ENCODE measurements around the gene BACH1. TPM values are rescaled to one million over a fixed set of nuclear protein-coding genes. Genes with fewer than 3 reads are reported as not detected.

The BACH1 gene
- total and polyA plus RNA-seq, 2 of the 8 experiments (the other 6 are each of a cell fraction or from before 2014, with no cell fraction given): 6.9 to 50.7 TPM

DNA sequence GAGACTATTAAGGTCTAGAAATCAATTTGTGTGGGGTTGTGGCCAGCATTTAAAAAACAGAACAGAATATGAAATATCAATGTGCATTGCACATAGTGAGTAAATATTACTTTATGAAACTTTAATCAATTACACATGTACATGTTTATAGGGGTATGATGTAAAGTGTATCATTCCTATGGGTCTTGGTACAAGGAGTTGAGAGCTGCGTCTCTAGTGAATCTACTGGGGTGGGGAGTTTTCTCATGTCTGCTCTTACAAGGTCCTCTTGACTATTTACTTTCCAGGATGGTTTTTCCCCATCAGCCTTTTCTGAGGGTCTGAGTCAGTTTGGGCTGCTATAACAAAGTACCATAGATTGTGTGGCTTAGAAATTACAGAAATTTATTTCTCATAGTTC is 75.8 kb downstream of the BACH1 start (continued):
- TF ChIP-seq, protein P1, sequence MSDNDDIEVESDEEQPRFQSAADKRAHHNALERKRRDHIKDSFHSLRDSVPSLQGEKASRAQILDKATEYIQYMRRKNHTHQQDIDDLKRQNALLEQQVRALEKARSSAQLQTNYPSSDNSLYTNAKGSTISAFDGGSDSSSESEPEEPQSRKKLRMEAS (IDR thresholded peaks at IDR 0.05): no peak
- no peak for TF ChIP-seq HDAC6 (IDR thresholded peaks at IDR 0.05; ENCODE audit: low read depth, low read length)
- TF ChIP-seq, protein P2, sequence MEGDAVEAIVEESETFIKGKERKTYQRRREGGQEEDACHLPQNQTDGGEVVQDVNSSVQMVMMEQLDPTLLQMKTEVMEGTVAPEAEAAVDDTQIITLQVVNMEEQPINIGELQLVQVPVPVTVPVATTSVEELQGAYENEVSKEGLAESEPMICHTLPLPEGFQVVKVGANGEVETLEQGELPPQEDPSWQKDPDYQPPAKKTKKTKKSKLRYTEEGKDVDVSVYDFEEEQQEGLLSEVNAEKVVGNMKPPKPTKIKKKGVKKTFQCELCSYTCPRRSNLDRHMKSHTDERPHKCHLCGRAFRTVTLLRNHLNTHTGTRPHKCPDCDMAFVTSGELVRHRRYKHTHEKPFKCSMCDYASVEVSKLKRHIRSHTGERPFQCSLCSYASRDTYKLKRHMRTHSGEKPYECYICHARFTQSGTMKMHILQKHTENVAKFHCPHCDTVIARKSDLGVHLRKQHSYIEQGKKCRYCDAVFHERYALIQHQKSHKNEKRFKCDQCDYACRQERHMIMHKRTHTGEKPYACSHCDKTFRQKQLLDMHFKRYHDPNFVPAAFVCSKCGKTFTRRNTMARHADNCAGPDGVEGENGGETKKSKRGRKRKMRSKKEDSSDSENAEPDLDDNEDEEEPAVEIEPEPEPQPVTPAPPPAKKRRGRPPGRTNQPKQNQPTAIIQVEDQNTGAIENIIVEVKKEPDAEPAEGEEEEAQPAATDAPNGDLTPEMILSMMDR (IDR thresholded peaks at IDR 0.05; ENCODE audit: control extremely low read depth in 1 of 3, insufficient read depth in 1 of 3, low read depth in 1 of 3, low read length in 3 of 3): no peak
- no peak for TF ChIP-seq JUND (IDR thresholded peaks at IDR 0.05; ENCODE audit: low read length)

Data from H1 (cell line).